ENCODE results near the gene TEC.
A peak's percentile ranks its signal among the peaks of the same experiment; 100 is the strongest.
"Not testable (repeated sequence)": the region's sequence is repeated elsewhere in the genome, so short reads cannot be mapped to it uniquely, and the experiment has no call there.

The TEC gene

GRCh38 chr4:48290146-48290772 lies 20.6 kb upstream of the TEC start:
- Mint-ChIP-seq H3K27ac (no peak overlapping the region), H3K9me3 (no peaks in the 10 kb centered on the region), H3K27me3 (no peaks in the 10 kb centered on the region), H3K36me3 (peaks cover 0 to 4% of the 10 kb centered on the region in 2 donors), H3K4me3 (no peak overlapping the region), H3K4me1 (no peaks in the 10 kb centered on the region)
- DNase-seq: no peak
- ATAC-seq (replicated peaks): no peak

- not testable (repeated sequence) for H3K4me1 Mint-ChIP-seq; ATAC-seq (replicated peaks); H3K27ac Mint-ChIP-seq; H3K4me3 Mint-ChIP-seq; DNase-seq
- Mint-ChIP-seq H3K36me3 (peaks cover 7 to 15% of the 10 kb centered on the region in 2 donors), H3K27me3 (peaks cover 17% of the 10 kb centered on the region in 2 donors), H3K9me3 (peaks cover 25 to 36% of the 10 kb centered on the region in 2 donors)
Measured at GRCh38 chr4:48286060-48286459, 16.4 kb upstream of the TEC start.

- not testable (repeated sequence) for H3K4me1 Mint-ChIP-seq; DNase-seq; ATAC-seq (replicated peaks); H3K27ac Mint-ChIP-seq; H3K4me3 Mint-ChIP-seq
- H3K36me3 Mint-ChIP-seq: peaks cover 10 to 17% of the 10 kb centered on the region in 2 donors
- H3K27me3 Mint-ChIP-seq: peaks cover 19% of the 10 kb centered on the region in 2 donors
- peaks cover 27 to 38% of the 10 kb centered on the region in 2 donors for H3K9me3 Mint-ChIP-seq
Measured at GRCh38 chr4:48285640-48286039, 16.0 kb upstream of the TEC start.

- H3K4me1 Mint-ChIP-seq: peaks cover 15% of the 10 kb centered on the region in 2 donors
- DNase-seq (no peak), ATAC-seq (replicated peaks) (no peak)
- H3K27me3 Mint-ChIP-seq: no peaks in the 10 kb centered on the region
- peaks cover 3 to 8% of the 10 kb centered on the region in 2 donors for H3K36me3 Mint-ChIP-seq
- H3K9me3 Mint-ChIP-seq: peaks cover 0 to 2% of the 10 kb centered on the region in 2 donors
- no peak overlapping the region for H3K4me3 Mint-ChIP-seq
- H3K27ac Mint-ChIP-seq: no peak overlapping the region
Measured at GRCh38 chr4:48275686-48276085, 6.0 kb upstream of the TEC start.

- no peaks in the 10 kb centered on the region for H3K27me3 Mint-ChIP-seq
- no peak overlapping the region for H3K27ac Mint-ChIP-seq
- DNase-seq: no peak
- H3K4me1 Mint-ChIP-seq: peaks cover 17 to 20% of the 10 kb centered on the region in 2 donors
- no peaks in the 10 kb centered on the region for H3K9me3 Mint-ChIP-seq
- H3K36me3 Mint-ChIP-seq: peaks cover 2 to 4% of the 10 kb centered on the region in 2 donors
- ATAC-seq (replicated peaks): peak; percentile 49 to 68
- H3K4me3 Mint-ChIP-seq: no peak overlapping the region
Measured at GRCh38 chr4:48275247-48275646, 5.6 kb upstream of the TEC start.

- Mint-ChIP-seq H3K27me3 (no peaks in the 10 kb centered on the region), H3K4me3 (no peak overlapping the region), H3K9me3 (no peaks in the 10 kb centered on the region), H3K4me1 (peaks cover 22 to 27% of the 10 kb centered on the region in 2 donors), H3K36me3 (peaks cover 2 to 11% of the 10 kb centered on the region in 2 donors), H3K27ac (no peak overlapping the region)
- no peak for ATAC-seq (replicated peaks)
- DNase-seq: no peak
Measured at GRCh38 chr4:48271626-48272025, 2.0 kb upstream of the TEC start.

GRCh38 chr4:48270951-48271473 lies 1.4 kb upstream of the TEC start:
- no peak for ATAC-seq (replicated peaks)
- H3K9me3 Mint-ChIP-seq: no peaks in the 10 kb centered on the region
- DNase-seq: no peak
- peaks cover 4 to 16% of the 10 kb centered on the region in 2 donors for H3K36me3 Mint-ChIP-seq
- H3K4me1 Mint-ChIP-seq: peaks cover 25 to 31% of the 10 kb centered on the region in 2 donors
- H3K27ac Mint-ChIP-seq: peak overlapping the region; percentile 93
- peak overlapping the region in 1 of 2 donors; percentile 2 for H3K4me3 Mint-ChIP-seq
- H3K27me3 Mint-ChIP-seq: no peaks in the 10 kb centered on the region

GRCh38 chr4:48270523-48270897 lies 872 bp upstream of the TEC start:
- ATAC-seq (replicated peaks) (no peak), DNase-seq (no peak)
- Mint-ChIP-seq H3K4me1 (peaks cover 23 to 31% of the 10 kb centered on the region in 2 donors), H3K36me3 (peaks cover 4 to 14% of the 10 kb centered on the region in 2 donors), H3K4me3 (peak overlapping the region; percentile 88 to 97), H3K9me3 (no peaks in the 10 kb centered on the region), H3K27me3 (no peaks in the 10 kb centered on the region), H3K27ac (peak overlapping the region; percentile 93)

GRCh38 chr4:48269861-48270522 lies 354 bp upstream of the TEC start:
- no peaks in the 10 kb centered on the region for H3K9me3 Mint-ChIP-seq
- H3K27ac Mint-ChIP-seq: peak overlapping the region; percentile 93
- no peaks in the 10 kb centered on the region for H3K27me3 Mint-ChIP-seq
- peaks cover 21 to 32% of the 10 kb centered on the region in 2 donors for H3K4me1 Mint-ChIP-seq
- H3K4me3 Mint-ChIP-seq: peak overlapping the region; percentile 88 to 97
- peak; percentile 88 to 92 for ATAC-seq (replicated peaks)
- peak; percentile 86 for DNase-seq
- peaks cover 4 to 12% of the 10 kb centered on the region in 2 donors for H3K36me3 Mint-ChIP-seq

GRCh38 chr4:48267574-48267973 lies 2.1 kb downstream of the TEC start:
- Mint-ChIP-seq H3K9me3 (no peaks in the 10 kb centered on the region), H3K27me3 (no peaks in the 10 kb centered on the region), H3K27ac (no peak overlapping the region), H3K4me3 (peak overlapping the region; percentile 33 to 67), H3K4me1 (peaks cover 25 to 40% of the 10 kb centered on the region in 2 donors), H3K36me3 (peaks cover 8 to 26% of the 10 kb centered on the region in 2 donors)
- DNase-seq (no peak), ATAC-seq (replicated peaks) (no peak)

GRCh38 chr4:48266781-48267180 lies 2.9 kb downstream of the TEC start:
- no peak for DNase-seq
- peaks cover 9 to 27% of the 10 kb centered on the region in 2 donors for H3K36me3 Mint-ChIP-seq
- H3K4me1 Mint-ChIP-seq: peaks cover 25 to 40% of the 10 kb centered on the region in 2 donors
- ATAC-seq (replicated peaks): no peak
- no peaks in the 10 kb centered on the region for H3K9me3 Mint-ChIP-seq
- no peak overlapping the region for H3K4me3 Mint-ChIP-seq
- H3K27ac Mint-ChIP-seq: no peak overlapping the region
- no peaks in the 10 kb centered on the region for H3K27me3 Mint-ChIP-seq

GRCh38 chr4:48262926-48263325 lies 6.7 kb downstream of the TEC start:
- no peak overlapping the region for H3K27ac Mint-ChIP-seq
- no peaks in the 10 kb centered on the region for H3K27me3 Mint-ChIP-seq
- DNase-seq (no peak), ATAC-seq (replicated peaks) (no peak)
- H3K4me3 Mint-ChIP-seq: no peak overlapping the region
- H3K4me1 Mint-ChIP-seq: peaks cover 21 to 54% of the 10 kb centered on the region in 2 donors
- H3K9me3 Mint-ChIP-seq: no peaks in the 10 kb centered on the region
- peaks cover 11 to 31% of the 10 kb centered on the region in 2 donors for H3K36me3 Mint-ChIP-seq

- Mint-ChIP-seq H3K4me1 (peaks cover 18 to 50% of the 10 kb centered on the region in 2 donors), H3K27ac (no peak overlapping the region), H3K36me3 (peaks cover 11 to 29% of the 10 kb centered on the region in 2 donors), H3K4me3 (no peak overlapping the region), H3K9me3 (no peaks in the 10 kb centered on the region), H3K27me3 (no peaks in the 10 kb centered on the region)
- DNase-seq: no peak
- ATAC-seq (replicated peaks): no peak
Measured at GRCh38 chr4:48262484-48262883, 7.2 kb downstream of the TEC start.

GRCh38 chr4:48261281-48261680 lies 8.4 kb downstream of the TEC start:
- H3K4me3 Mint-ChIP-seq: no peak overlapping the region
- no peak overlapping the region for H3K27ac Mint-ChIP-seq
- H3K27me3 Mint-ChIP-seq: no peaks in the 10 kb centered on the region
- H3K36me3 Mint-ChIP-seq: peaks cover 9 to 23% of the 10 kb centered on the region in 2 donors
- no peaks in the 10 kb centered on the region for H3K9me3 Mint-ChIP-seq
- peaks cover 17 to 43% of the 10 kb centered on the region in 2 donors for H3K4me1 Mint-ChIP-seq
- ATAC-seq (replicated peaks) (no peak), DNase-seq (no peak)

GRCh38 chr4:48259748-48260147 lies 9.9 kb downstream of the TEC start:
- H3K9me3 Mint-ChIP-seq: peaks cover 0 to 3% of the 10 kb centered on the region in 2 donors
- H3K36me3 Mint-ChIP-seq: peaks cover 7 to 23% of the 10 kb centered on the region in 2 donors
- DNase-seq: no peak
- no peaks in the 10 kb centered on the region for H3K27me3 Mint-ChIP-seq
- no peak overlapping the region for H3K27ac Mint-ChIP-seq
- no peak for ATAC-seq (replicated peaks)
- no peak overlapping the region for H3K4me3 Mint-ChIP-seq
- H3K4me1 Mint-ChIP-seq: peaks cover 20 to 50% of the 10 kb centered on the region in 2 donors

Measured in stimulated activated naive B cell treated with anti-CD40 and anti-IgM and Interleukin-4, amounts not matched to agents 10 μg/mL and 1 μg/mL and 100 μg/mL, for 72 hours (primary cell).